ENCODE data around the gene SBNO2. TPM values are rescaled to one million over a fixed set of nuclear protein-coding genes. Genes with fewer than 3 reads are reported as not detected.
A peak's percentile ranks its signal among the peaks of the same experiment; 100 is the strongest.
"Not testable (repeated sequence)": the region's sequence is repeated elsewhere in the genome, so short reads cannot be mapped to it uniquely, and the experiment has no call there.

The SBNO2 gene
- total RNA-seq, 1 donor from 2014 or later, result 37.3 TPM

- not testable (repeated sequence) for DNase-seq (ENCODE audit: low spot score)
- intact Hi-C loops (cut with DNase I), result loop anchor here (5.0 kb wide), 1 partner anchor 78 kb away; no protein-coding TSS in a partner anchor
These were observed 59.3 kb downstream of the SBNO2 start for GRCh38 chr19:1114728-1115127.

- DNase-seq (ENCODE audit: low spot score), result no peak
- intact Hi-C loops (cut with DNase I), result loop anchor here (5.0 kb wide), 1 partner anchor 78 kb away; no protein-coding TSS in a partner anchor
These were observed 60.0 kb downstream of the SBNO2 start for GRCh38 chr19:1113986-1114483.

GRCh38 chr19:1113030-1113985, 60.8 kb downstream of the SBNO2 start:
- peak; percentile 95 for DNase-seq (ENCODE audit: low spot score)
- intact Hi-C loops (cut with DNase I), result loop anchor here (5.0 kb wide), 1 partner anchor 79 kb away; no protein-coding TSS in a partner anchor

GRCh38 chr19:1112268-1113029, 61.6 kb downstream of the SBNO2 start:
- DNase-seq (ENCODE audit: low spot score), result no peak
- intact Hi-C loops (cut with DNase I), result loop anchor here (5.0 kb wide), 1 partner anchor 80 kb away; no protein-coding TSS in a partner anchor

- no peak for DNase-seq (ENCODE audit: low spot score)
- intact Hi-C loops (cut with DNase I), result loop anchor here (5.0 kb wide), 1 partner anchor 81 kb away; no protein-coding TSS in a partner anchor
These were observed 62.3 kb downstream of the SBNO2 start for GRCh38 chr19:1111641-1112267.

GRCh38 chr19:1110809-1111640, 63.0 kb downstream of the SBNO2 start:
- intact Hi-C loops (cut with DNase I), result loop anchor here (5.0 kb wide), 1 partner anchor 81 kb away; no protein-coding TSS in a partner anchor
- no peak for DNase-seq (ENCODE audit: low spot score)

- DNase-seq (ENCODE audit: low spot score), result no peak
- intact Hi-C loops (cut with DNase I), result loop anchor here (5.0 kb wide), 1 partner anchor 82 kb away; no protein-coding TSS in a partner anchor
These were observed 64.1 kb downstream of the SBNO2 start for GRCh38 chr19:1109697-1110671.

GRCh38 chr19:1109032-1109551, 65.0 kb downstream of the SBNO2 start:
- no peak for DNase-seq (ENCODE audit: low spot score)
- intact Hi-C loops (cut with DNase I), result no loop called here

GRCh38 chr19:1108291-1109031, 65.6 kb downstream of the SBNO2 start:
- intact Hi-C loops (cut with DNase I), result no loop called here
- DNase-seq (ENCODE audit: low spot score), result no peak

- intact Hi-C loops (cut with DNase I), result no loop called here
- no peak for DNase-seq (ENCODE audit: low spot score)
These were observed 66.3 kb downstream of the SBNO2 start for GRCh38 chr19:1107661-1108261.

GRCh38 chr19:1106841-1107660, 67.0 kb downstream of the SBNO2 start:
- DNase-seq (ENCODE audit: low spot score), result no peak
- intact Hi-C loops (cut with DNase I), result no loop called here

GRCh38 chr19:1105873-1106840, 67.9 kb downstream of the SBNO2 start:
- no peak for DNase-seq (ENCODE audit: low spot score)
- intact Hi-C loops (cut with DNase I), result no loop called here

- no peak for DNase-seq (ENCODE audit: low spot score)
- intact Hi-C loops (cut with DNase I), result no loop called here
These were observed 68.8 kb downstream of the SBNO2 start for GRCh38 chr19:1105008-1105872.
